SKM-1 treated with dmso at 0.1 percent for 144 hours (cell line): ENCODE data around the gene KIF20A.
"Not testable (repeated sequence)": the region's sequence is repeated elsewhere in the genome, so short reads cannot be mapped to it uniquely, and the experiment has no call there.

Experiments used
- DNase-seq: peaks from one replicate; lab custom pipeline; 2025; ENCODE audit not compliant: unreplicated experiment; lab: John Stamatoyannopoulos, UW

The KIF20A gene

GRCh38 chr5:138178516-138179276, at the start of gene KIF20A, which contains the start of gene BRD8:
Gene KIF20A, plus strand, starts transcription at chr5:138179112. Its CDS starts 569 bp downstream, at chr5:138179681.
Gene BRD8, minus strand, starts transcription at chr5:138178630. Its CDS starts 16 bp downstream, at chr5:138178614.
- DNase-seq: peak; percentile 99

GRCh38 chr5:138129347-138129746, 49.6 kb upstream of the KIF20A start:
- DNase-seq: no peak

DNA sequence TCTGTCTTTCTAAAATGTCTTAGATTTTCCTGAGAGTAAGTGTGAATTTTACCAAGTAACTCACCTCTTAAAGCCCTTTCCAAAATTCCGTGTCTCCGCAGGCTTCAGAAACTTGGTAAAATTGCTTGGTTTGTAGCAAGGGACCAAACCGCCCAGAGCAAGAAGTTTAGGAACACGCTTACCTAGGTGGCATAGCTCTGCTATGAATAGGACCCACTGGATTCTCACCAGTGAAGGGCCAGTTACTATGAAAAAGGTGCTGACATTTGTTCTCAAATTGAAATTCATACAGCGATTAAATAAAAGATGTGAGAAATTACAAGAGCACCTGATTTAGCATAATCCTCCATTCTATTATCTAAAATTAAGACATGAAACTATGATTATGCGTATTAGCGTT, 46.4 kb upstream of the KIF20A start:
- DNase-seq: no peak

- DNase-seq: no peak
These were observed 39.7 kb upstream of the KIF20A start, which contains the start of gene NME5 for GRCh38 chr5:138138949-138139780. Gene NME5, minus strand, starts transcription at chr5:138139428. Its CDS starts 648 bp downstream, at chr5:138138780.

DNA sequence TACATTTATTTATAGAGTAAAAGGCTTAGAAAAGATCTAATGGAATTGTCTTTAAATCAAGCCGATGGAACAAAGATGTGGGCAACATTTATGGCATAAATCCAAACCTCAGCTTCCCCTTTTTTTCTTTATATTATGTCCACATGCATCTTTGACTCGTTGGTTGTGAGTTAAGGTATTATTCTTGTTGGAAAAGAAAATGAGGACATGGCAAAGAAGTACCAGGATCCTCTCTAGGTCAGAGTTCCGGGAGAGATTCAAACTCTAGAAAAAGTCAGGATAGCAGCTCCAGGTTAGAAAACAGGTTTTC, 39.2 kb upstream of the KIF20A start:
- DNase-seq: peak; percentile 11

DNA sequence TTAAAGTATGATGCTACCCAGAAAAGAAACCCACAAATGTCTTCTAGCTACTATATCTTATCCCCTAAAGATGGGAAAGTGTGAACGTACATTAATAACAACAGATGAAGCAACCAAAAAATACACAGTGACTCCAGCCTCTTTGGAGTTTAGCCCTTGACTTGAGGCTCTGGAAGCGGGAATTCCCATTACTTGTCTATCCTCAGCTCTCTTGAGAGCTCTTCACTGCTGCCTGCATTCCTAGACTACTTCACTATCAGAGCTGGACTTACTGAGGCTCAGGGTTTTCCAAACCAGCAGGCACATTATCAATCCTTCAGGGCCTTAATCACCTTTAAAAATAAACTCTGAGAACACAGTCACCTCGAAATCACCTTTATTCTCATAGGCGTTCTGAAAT, 38.6 kb upstream of the KIF20A start:
- DNase-seq: no peak

DNA sequence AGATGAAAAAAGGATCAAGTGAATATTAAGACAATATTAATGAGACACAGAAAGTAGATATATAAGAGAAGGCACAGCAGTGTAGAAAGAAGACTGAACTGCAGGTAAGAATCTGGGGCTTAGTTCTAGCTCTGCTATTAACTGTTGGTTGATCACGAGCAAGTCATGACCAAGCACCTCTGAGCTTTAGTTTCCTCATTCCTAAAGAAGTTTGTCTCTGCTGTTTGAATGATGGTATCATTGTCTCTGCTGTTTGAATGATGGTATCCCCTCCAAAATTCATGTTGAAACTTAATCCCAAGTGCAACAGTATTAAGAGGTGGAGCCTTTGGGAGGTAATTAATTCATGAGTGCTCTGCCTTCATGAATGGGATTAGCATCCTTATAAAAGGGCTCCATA, 37.2 kb upstream of the KIF20A start:
- DNase-seq: no peak

GRCh38 chr5:138143578-138143977, 35.3 kb upstream of the KIF20A start:
- DNase-seq: not testable (repeated sequence)

- DNase-seq: no peak
These were observed 30.1 kb upstream of the KIF20A start for GRCh38 chr5:138148811-138149210.

GRCh38 chr5:138149530-138149929, 29.4 kb upstream of the KIF20A start:
- no peak for DNase-seq

DNA sequence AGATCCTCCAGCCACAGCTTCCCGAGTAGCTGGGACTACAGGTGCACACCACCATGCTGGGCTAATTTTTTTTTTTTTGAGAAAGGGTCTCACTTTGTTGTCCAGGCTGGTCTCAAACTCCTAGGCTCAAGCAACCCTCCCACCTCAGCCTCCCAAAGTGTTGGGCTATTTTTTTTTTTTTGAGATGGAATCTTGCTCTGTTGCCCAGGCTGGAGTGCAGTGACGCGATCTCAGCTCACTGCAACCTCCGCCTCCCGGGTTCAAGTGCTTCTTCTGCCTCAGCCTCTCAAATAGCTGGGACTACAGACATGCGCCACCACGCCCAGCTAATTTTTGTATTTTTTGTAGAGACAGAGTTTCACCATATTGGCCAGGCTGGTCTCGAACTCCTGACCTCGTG, 22.9 kb upstream of the KIF20A start:
- not testable (repeated sequence) for DNase-seq

DNA sequence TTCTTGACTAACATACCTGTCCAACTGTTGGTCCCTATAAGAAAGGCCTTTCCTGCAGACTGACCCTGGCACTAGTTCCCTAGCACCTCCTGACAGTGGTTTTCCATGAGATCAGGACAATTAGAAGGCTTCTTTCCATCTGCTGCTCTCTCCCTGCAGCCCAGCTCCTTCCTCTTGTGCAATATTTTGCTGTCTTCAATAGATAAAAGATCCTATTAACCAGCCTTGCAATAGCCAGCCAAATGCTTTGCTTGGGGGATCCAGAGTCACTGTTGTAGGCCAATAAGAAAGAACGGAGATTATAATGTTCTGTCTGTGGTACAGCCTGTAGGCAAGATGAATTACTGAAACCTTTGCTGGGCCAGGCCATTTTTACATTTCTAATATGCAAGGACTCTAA, 21.3 kb upstream of the KIF20A start:
- no peak for DNase-seq

DNA sequence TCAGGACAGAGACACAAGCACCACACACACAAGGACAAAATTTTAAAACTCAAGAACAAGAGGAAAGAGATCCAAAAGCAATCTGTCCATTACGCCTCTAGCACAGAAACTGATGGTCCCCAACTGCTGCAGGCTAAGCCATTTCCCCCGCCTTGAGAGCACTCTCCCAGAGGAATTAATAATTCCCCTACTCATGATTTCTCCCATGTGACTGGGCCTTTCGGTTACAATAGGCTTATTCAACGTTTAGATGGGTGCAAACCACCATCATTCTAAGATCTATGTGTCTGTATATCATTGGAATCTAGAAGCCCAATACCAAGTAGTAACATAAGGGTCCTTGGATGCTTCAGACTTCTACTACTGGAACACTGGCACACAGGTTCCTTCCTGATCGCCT, 19.2 kb upstream of the KIF20A start:
- no peak for DNase-seq

GRCh38 chr5:138160706-138161105, 18.2 kb upstream of the KIF20A start:
- no peak for DNase-seq

DNA sequence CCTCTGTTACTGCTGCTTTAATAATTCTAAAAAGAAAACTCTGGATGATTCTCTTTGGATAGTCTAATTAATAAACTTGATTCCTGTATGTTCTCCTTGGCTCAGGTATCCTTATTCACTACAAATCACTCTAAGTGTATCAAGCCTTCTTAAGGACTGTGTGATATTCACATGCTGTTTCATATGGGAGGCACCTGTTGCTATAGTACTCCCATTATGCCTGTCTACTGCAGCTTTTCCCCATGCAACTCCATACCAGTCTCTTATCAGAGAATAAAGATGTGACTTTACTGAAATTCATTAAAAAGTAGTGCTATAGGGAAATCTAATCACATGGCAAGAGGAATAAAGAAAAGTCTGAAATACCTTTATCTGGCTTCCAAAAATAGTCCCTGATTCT, 15.2 kb upstream of the KIF20A start:
- no peak for DNase-seq

- DNase-seq: no peak
These were observed 9.8 kb upstream of the KIF20A start for GRCh38 chr5:138169124-138169523.

DNA sequence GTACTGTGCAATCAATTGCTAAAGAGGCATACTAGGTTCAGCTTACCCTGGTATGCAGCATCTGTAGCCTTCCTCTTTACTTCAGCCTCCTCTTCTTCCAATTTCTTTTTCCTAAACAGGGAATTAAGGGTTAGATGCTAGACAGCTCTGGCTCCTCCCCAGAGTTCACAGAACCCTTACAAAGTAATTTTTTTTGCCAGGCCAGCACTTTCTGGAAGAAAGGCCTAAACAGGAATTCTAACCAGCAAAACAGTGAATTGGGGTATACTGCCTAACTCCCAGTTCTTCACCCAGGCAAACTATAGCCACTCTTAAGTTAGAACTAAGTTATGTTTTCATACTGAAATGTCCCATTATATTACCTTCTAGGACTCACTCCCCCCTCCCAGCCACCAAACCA, 8.6 kb upstream of the KIF20A start:
- DNase-seq: no peak

DNA sequence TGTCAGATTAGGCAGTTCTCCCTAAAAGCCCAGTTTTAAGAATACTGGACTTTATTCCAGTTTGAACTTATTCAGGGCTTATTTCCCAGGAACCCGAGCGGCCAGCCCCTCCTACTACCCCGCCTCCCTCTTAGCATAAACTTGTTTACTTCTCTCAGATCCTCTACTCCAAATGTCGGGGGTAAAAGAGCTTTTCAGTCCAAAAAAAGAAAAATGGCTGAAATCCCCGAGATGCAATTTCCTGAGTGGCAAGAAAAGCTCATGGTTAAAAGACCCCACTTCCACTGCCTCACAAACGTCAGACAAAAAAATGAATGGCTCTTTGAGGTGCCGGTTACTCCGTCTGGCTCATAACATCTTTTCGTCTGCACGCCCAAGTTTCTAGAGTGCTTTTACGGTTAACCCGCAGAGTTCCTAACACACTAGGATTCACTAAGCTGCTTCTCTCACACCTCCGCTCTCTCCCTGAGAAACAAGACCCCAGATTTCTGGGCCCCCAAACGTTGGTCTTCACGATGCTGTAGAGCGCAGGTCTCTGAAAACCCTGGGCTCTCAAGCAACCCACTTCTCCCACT, 884 bp upstream of the KIF20A start:
- DNase-seq: peak; percentile 7

DNA sequence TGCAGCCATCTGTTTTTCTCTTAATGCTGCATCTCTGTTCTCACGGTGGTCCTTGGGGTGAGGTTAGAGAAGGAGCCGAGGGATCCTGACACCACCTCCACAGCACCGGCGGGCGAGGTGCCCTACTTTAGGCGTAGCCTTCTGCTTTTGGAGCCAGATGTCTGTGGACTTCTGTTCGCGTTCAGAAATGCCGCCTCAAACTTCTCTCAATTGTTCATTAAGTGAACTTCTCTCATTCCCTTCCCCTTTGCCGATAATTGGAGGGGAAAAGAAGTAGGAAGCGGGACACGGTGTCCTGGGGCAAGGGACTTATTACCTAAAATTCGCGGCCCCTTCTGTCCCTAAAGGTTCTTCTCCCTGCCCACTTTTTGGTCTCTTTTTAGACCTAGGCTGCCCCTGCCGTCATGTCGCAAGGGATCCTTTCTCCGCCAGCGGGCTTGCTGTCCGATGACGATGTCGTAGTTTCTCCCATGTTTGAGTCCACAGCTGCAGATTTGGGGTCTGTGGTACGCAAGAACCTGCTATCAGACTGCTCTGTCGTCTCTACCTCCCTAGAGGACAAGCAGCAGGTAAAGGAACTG, 455 bp downstream of the KIF20A start:
- peak; percentile 43 for DNase-seq

DNA sequence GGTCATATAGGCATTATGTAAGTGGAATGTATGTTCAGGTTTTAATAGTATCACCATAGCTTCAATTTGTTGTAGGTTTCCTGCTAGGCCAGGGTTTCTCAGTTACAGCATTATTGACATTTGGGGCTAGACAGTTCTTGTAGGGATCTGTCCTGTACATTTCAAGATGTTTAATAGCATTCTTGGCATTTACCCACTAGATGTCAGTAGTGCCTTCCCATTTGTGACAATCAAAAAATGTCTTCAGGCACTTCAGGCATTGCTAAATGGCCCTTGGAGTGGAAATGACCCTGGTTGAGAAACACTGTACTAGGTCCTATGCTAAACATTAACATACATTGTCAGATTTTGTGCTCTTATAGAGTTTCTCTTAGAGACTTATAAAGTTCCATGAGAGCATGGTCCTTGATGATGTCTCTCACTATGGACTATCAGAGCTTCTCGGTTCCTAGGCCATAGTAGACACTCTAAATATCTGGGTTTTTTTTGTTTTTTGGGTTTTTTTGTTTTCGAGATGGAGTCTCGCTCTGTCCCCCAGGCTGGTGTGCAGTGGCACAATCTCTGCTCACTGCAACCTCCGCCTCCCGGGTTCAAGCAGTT, 1.4 kb downstream of the KIF20A start:
- peak; percentile 89 for DNase-seq

GRCh38 chr5:138180841-138181240, 1.9 kb downstream of the KIF20A start:
- DNase-seq: no peak
